ENCODE data around the gene COG2. TPM values are rescaled to one million over a fixed set of nuclear protein-coding genes. Genes with fewer than 3 reads are reported as not detected.

The COG2 gene, protein sequence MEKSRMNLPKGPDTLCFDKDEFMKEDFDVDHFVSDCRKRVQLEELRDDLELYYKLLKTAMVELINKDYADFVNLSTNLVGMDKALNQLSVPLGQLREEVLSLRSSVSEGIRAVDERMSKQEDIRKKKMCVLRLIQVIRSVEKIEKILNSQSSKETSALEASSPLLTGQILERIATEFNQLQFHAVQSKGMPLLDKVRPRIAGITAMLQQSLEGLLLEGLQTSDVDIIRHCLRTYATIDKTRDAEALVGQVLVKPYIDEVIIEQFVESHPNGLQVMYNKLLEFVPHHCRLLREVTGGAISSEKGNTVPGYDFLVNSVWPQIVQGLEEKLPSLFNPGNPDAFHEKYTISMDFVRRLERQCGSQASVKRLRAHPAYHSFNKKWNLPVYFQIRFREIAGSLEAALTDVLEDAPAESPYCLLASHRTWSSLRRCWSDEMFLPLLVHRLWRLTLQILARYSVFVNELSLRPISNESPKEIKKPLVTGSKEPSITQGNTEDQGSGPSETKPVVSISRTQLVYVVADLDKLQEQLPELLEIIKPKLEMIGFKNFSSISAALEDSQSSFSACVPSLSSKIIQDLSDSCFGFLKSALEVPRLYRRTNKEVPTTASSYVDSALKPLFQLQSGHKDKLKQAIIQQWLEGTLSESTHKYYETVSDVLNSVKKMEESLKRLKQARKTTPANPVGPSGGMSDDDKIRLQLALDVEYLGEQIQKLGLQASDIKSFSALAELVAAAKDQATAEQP
- 14.4 and 17.8 TPM in 2 replicates for polyA plus RNA-seq

GRCh38 chr1:230642263-230642959 lies at the start of gene COG2:
Gene COG2 (plus strand): TSS chr1:230642481. CDS start chr1:230642607, 126 bp downstream.

DNA sequence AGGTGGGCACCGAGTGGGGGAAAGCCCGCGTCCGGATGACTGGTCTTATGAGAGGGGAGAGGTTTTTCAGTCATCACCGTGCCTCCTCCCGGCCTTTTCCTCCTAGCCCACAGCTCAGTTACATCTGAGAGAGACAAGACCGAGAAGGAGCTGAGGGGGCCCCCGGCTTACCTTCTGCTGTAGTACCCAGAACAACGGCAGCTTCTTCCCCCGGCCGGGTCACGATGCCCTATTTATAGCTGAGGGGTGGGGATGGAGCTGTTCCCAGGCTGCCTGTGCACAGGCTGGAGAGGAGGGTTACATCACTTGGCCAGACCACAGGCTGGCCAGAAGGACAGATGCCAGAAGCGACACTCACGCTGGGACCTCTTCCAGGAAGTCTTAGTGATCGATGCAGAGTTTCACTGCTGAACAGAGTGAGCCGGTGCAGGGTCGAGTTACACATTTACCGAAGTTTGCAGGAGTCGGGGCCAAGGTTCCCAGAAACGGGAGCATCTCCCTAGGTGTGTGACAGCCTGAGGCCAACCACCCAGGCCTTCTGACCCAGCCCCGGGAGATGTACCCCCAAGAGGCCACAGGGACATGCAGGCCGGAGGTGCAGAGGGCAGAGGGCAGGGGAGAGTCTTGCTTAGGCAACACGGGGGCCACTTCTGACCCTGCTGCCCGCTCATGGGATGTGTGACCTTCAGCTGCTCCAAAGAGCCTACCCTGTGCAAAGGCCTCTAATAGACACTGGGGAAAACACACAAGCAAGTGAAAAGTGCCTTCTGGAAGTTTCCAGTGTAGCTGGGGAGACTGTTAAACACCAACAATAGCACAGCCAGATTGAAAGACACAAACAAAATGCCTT lies 71.9 kb downstream of the COG2 start, which contains the start of gene AGT:
Gene AGT, minus strand, starts transcription at position 208 of the 850 bp plus-strand sequence. CDS start 3,299 bp downstream, outside the sequence.

Other genes starting within 250 kb of the COG2 start
- 8.1 TPM in 2 replicates for gene PGBD5, start 216.1 kb upstream of the COG2 start, polyA plus RNA-seq
- 0.48 and 1.9 TPM in 2 replicates for gene AGT, start 71.6 kb downstream of the COG2 start, polyA plus RNA-seq
- gene CAPN9, start 104.9 kb downstream of the COG2 start, polyA plus RNA-seq: 0.09 TPM in 1 of 2 replicates, not detected in the other
- 13.3 and 18.8 TPM in 2 replicates for gene C1orf198, start 226.0 kb downstream of the COG2 start, polyA plus RNA-seq